Measurements from ENCODE around the gene ID1. TPM values are rescaled to one million over a fixed set of nuclear protein-coding genes. Genes with fewer than 3 reads are reported as not detected.
"Not testable (repeated sequence)": the region's sequence is repeated elsewhere in the genome, so short reads cannot be mapped to it uniquely, and the experiment has no call there.

Gene ID1
- polyA plus RNA-seq, 2 donors, result 158 to 489 TPM

DNA sequence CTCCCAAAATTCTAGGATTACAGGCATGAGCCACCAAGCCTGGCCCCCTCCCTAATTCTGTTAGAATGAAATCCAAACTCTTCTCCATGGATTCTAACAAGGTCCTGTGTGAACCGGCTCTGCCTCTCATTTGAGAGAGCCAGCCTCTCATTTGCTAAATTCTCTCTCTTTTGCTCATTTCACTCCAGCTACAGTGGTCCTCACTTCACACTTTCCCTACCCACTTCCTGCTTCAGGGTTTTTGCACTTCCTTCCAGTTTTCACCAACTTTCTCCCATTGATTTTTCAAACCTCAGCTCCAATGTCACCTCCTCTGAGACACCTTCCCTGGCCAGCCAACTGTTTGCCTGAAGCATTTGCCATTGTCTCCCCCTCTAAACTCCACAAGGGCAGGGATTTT, 37.7 kb downstream of the ID1 start:
- H3K9me3 ChIP-seq (ENCODE audit: control insufficient read depth in 2 of 2, insufficient read depth in 1 of 2, low read depth in 1 of 2, low read length in 1 of 2), result no peaks in the 10 kb centered on the region
- WGBS, 2 donors, result 68 to 74% methylated on average over 1 of the region's 1 CpG
- H3K36me3 ChIP-seq (ENCODE audit: control insufficient read depth in 2 of 2, insufficient read depth in 2 of 2, low read length in 1 of 2), result no peaks in the 10 kb centered on the region

DNA sequence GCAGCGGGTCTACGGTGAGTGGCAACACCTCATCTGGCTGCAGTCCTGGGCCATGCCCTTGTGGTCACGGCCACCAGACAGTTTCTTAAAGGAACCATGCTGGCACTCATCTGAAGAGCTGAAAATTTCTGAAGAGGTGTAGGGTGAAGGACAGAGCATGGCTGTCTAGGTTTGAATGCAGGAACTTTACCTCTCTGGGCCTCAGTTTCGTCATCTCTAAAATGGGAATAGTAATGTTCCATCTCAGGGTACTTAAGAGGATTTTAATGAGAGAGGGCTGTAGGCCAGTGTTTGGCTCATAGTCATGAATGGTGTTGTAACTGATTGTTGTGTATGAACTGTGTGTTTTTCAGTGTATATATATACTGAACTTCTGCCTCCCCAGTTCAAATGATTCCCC, 38.4 kb downstream of the ID1 start:
- Histone ChIP-seq H3K4me3 (ENCODE audit: low read depth in 1 of 2, low read length in 2 of 2) (no peak overlapping the region), H3K27ac (ENCODE audit: low read depth in 2 of 2, low read length in 1 of 2) (no peak overlapping the region), H3K27me3 (ENCODE audit: control insufficient read depth in 1 of 2, insufficient read depth in 2 of 2, low read length in 2 of 2) (no peaks in the 10 kb centered on the region), H3K4me1 (ENCODE audit: control insufficient read depth in 2 of 2, insufficient read depth in 2 of 2, low read length in 1 of 2) (no peaks in the 10 kb centered on the region), H3K9me3 (ENCODE audit: control insufficient read depth in 2 of 2, insufficient read depth in 1 of 2, low read depth in 1 of 2, low read length in 1 of 2) (no peaks in the 10 kb centered on the region), H3K36me3 (ENCODE audit: control insufficient read depth in 2 of 2, insufficient read depth in 2 of 2, low read length in 1 of 2) (no peaks in the 10 kb centered on the region)
- 82 to 83% methylated on average over 4 of the region's 4 CpGs for WGBS, 2 donors

More for the DNA sequence above, 37.7 kb downstream of the ID1 start:
- no peaks in the 10 kb centered on the region for H3K27me3 ChIP-seq (ENCODE audit: control insufficient read depth in 1 of 2, insufficient read depth in 2 of 2, low read length in 2 of 2)
- no peaks in the 10 kb centered on the region for H3K4me1 ChIP-seq (ENCODE audit: control insufficient read depth in 2 of 2, insufficient read depth in 2 of 2, low read length in 1 of 2)
- no peak overlapping the region for H3K4me3 ChIP-seq (ENCODE audit: low read depth in 1 of 2, low read length in 2 of 2)
- no peak overlapping the region for H3K27ac ChIP-seq (ENCODE audit: low read depth in 2 of 2, low read length in 1 of 2)

DNA sequence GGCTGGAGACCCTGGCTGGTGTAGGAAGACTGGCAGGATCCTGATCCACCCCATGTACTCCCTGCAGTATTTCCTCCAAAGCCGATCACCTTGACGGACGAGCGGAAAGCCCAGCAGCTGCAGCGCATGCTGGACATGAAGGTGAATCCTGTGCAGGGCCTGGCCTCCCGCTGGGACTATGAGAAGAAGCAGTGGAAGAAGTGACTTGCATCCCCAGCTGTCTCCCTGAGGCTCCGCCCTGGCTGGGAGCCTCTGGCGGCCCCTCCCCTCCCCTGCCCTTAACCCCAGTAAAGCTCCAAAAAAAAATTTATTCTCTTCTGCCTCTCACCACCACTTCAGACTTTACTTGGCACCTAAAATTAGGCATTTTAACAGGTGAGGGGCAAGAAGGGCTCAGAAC, 39.6 kb downstream of the ID1 start:
- H3K27ac ChIP-seq (ENCODE audit: low read depth in 2 of 2, low read length in 1 of 2), result no peak overlapping the region
- no peaks in the 10 kb centered on the region for H3K4me1 ChIP-seq (ENCODE audit: control insufficient read depth in 2 of 2, insufficient read depth in 2 of 2, low read length in 1 of 2)
- H3K27me3 ChIP-seq (ENCODE audit: control insufficient read depth in 1 of 2, insufficient read depth in 2 of 2, low read length in 2 of 2), result no peaks in the 10 kb centered on the region
- H3K36me3 ChIP-seq (ENCODE audit: control insufficient read depth in 2 of 2, insufficient read depth in 2 of 2, low read length in 1 of 2), result no peaks in the 10 kb centered on the region
- H3K4me3 ChIP-seq (ENCODE audit: low read depth in 1 of 2, low read length in 2 of 2), result no peak overlapping the region
- no peaks in the 10 kb centered on the region for H3K9me3 ChIP-seq (ENCODE audit: control insufficient read depth in 2 of 2, insufficient read depth in 1 of 2, low read depth in 1 of 2, low read length in 1 of 2)
- 69 to 75% methylated on average over 8 of the region's 8 CpGs for WGBS, 2 donors

DNA sequence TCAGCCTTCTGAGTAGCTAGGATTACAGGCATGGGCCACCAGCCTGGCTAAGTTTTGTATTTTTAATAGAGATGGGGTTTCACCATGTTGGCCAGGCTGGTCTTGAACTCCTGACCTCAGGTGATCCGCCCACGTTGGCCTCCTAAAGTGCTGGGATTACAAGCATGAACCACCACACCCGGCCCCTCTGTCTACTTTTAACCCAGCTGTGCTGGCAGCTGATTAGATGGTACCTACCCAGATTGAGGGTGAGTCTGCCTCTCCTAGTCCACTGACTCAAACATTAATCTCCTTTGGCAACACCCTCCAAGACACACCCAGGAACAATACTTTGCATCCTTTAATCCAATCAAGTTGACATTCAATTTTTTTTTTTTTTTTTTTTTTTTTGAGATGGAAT, 43.0 kb downstream of the ID1 start:
- H3K9me3 ChIP-seq (ENCODE audit: control insufficient read depth in 2 of 2, insufficient read depth in 1 of 2, low read depth in 1 of 2, low read length in 1 of 2); H3K27me3 ChIP-seq (ENCODE audit: control insufficient read depth in 1 of 2, insufficient read depth in 2 of 2, low read length in 2 of 2); H3K27ac ChIP-seq (ENCODE audit: low read depth in 2 of 2, low read length in 1 of 2); H3K36me3 ChIP-seq (ENCODE audit: control insufficient read depth in 2 of 2, insufficient read depth in 2 of 2, low read length in 1 of 2); H3K4me3 ChIP-seq (ENCODE audit: low read depth in 1 of 2, low read length in 2 of 2); H3K4me1 ChIP-seq (ENCODE audit: control insufficient read depth in 2 of 2, insufficient read depth in 2 of 2, low read length in 1 of 2): not testable (repeated sequence)
- WGBS, 2 donors, result 60 to 73% methylated on average over 3 of the region's 3 CpGs

- Histone ChIP-seq H3K27me3 (ENCODE audit: control insufficient read depth in 1 of 2, insufficient read depth in 2 of 2, low read length in 2 of 2) (no peaks in the 10 kb centered on the region), H3K36me3 (ENCODE audit: control insufficient read depth in 2 of 2, insufficient read depth in 2 of 2, low read length in 1 of 2) (no peaks in the 10 kb centered on the region), H3K4me3 (ENCODE audit: low read depth in 1 of 2, low read length in 2 of 2) (no peak overlapping the region), H3K9me3 (ENCODE audit: control insufficient read depth in 2 of 2, insufficient read depth in 1 of 2, low read depth in 1 of 2, low read length in 1 of 2) (no peaks in the 10 kb centered on the region), H3K27ac (ENCODE audit: low read depth in 2 of 2, low read length in 1 of 2) (no peak overlapping the region), H3K4me1 (ENCODE audit: control insufficient read depth in 2 of 2, insufficient read depth in 2 of 2, low read length in 1 of 2) (no peaks in the 10 kb centered on the region)
- 11 to 21% methylated on average over 5 of the region's 5 CpGs for WGBS, 2 donors
Measured at GRCh38 chr20:31652917-31653396, 47.9 kb downstream of the ID1 start.

DNA sequence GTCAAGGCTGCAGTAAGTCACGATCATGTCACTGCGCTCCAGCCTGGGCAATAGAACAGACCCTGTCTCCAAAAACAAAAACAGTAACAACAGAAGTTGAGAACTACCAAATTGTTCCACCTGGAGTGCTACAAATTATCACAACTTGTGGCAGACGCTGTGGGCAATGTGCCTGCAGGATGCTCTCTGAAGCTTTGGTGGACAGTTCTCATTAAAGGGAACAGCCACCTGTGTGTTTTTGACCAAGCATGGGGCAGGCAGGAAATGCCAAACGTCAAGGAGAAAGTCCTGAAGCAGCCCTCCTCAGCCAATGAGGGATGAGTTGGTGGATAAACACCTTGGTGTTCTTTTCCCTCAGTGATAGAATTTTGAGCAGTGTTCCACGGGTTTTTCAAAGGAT, 48.5 kb downstream of the ID1 start:
- Histone ChIP-seq H3K9me3 (ENCODE audit: control insufficient read depth in 2 of 2, insufficient read depth in 1 of 2, low read depth in 1 of 2, low read length in 1 of 2) (no peaks in the 10 kb centered on the region), H3K27me3 (ENCODE audit: control insufficient read depth in 1 of 2, insufficient read depth in 2 of 2, low read length in 2 of 2) (no peaks in the 10 kb centered on the region), H3K4me1 (ENCODE audit: control insufficient read depth in 2 of 2, insufficient read depth in 2 of 2, low read length in 1 of 2) (no peaks in the 10 kb centered on the region), H3K4me3 (ENCODE audit: low read depth in 1 of 2, low read length in 2 of 2) (no peak overlapping the region), H3K36me3 (ENCODE audit: control insufficient read depth in 2 of 2, insufficient read depth in 2 of 2, low read length in 1 of 2) (no peaks in the 10 kb centered on the region), H3K27ac (ENCODE audit: low read depth in 2 of 2, low read length in 1 of 2) (no peak overlapping the region)
- whole genome bisulfite sequencing, 2 donors, result 46 to 54% methylated on average over 5 of the region's 5 CpGs

DNA sequence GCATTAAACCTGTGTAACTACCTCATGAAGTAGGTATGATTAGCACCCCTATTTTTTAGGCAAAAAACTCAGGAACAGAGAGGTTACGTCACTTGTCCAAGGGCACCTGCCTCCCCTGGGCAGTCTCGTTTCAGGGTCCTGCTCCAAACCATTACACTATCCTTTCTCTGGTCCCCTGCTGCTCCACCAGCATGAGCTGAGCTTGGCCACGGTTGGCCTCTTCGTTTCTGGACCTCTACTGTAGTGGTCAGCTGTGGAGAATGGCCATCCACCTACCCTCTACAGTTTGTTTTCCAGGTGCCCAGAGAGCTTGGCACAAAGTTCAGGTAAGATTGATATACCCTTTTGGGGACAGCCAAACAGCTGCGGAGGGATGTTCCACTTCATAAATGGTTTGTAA, 49.4 kb downstream of the ID1 start:
- 77 to 81% methylated on average over 5 of the region's 5 CpGs for WGBS, 2 donors
- H3K27ac ChIP-seq (ENCODE audit: low read depth in 2 of 2, low read length in 1 of 2), result no peak overlapping the region
- no peaks in the 10 kb centered on the region for H3K4me1 ChIP-seq (ENCODE audit: control insufficient read depth in 2 of 2, insufficient read depth in 2 of 2, low read length in 1 of 2)
- H3K36me3 ChIP-seq (ENCODE audit: control insufficient read depth in 2 of 2, insufficient read depth in 2 of 2, low read length in 1 of 2), result no peaks in the 10 kb centered on the region
- H3K9me3 ChIP-seq (ENCODE audit: control insufficient read depth in 2 of 2, insufficient read depth in 1 of 2, low read depth in 1 of 2, low read length in 1 of 2), result no peaks in the 10 kb centered on the region
- H3K4me3 ChIP-seq (ENCODE audit: low read depth in 1 of 2, low read length in 2 of 2), result no peak overlapping the region
- H3K27me3 ChIP-seq (ENCODE audit: control insufficient read depth in 1 of 2, insufficient read depth in 2 of 2, low read length in 2 of 2), result no peaks in the 10 kb centered on the region

Other genes starting within 250 kb of the ID1 start
- not detected for gene DEFB118, start 236.7 kb upstream of the ID1 start, polyA plus RNA-seq
- gene DEFB119, start 214.7 kb upstream of the ID1 start, polyA plus RNA-seq, result not detected
- not detected for gene DEFB121, start 199.1 kb upstream of the ID1 start, polyA plus RNA-seq
- gene DEFB123, start 164.7 kb upstream of the ID1 start, polyA plus RNA-seq, result not detected
- gene DEFB124, start 130.2 kb upstream of the ID1 start, polyA plus RNA-seq, result under 1 TPM in 1 of 2 donors, not detected in 1; 0.16 TPM
- under 1 TPM; 0.31 to 0.60 TPM for gene REM1, start 130.0 kb upstream of the ID1 start, polyA plus RNA-seq
- 100 to 1,000 TPM; 167 to 272 TPM for gene HM13, start 90.8 kb upstream of the ID1 start, polyA plus RNA-seq
- gene COX4I2, start 32.6 kb downstream of the ID1 start, polyA plus RNA-seq, result 1 to 10 TPM; 2.6 to 3.8 TPM
- 10 to 100 TPM; 60.0 to 80.9 TPM for gene BCL2L1, start 117.6 kb downstream of the ID1 start, polyA plus RNA-seq
- gene TPX2, start 134.0 kb downstream of the ID1 start, polyA plus RNA-seq, result 10 to 100 TPM in 1 of 2 donors, 1 to 10 TPM in 1; 9.1 to 13.6 TPM
- under 1 TPM; 0.08 to 0.11 TPM for gene MYLK2, start 214.1 kb downstream of the ID1 start, polyA plus RNA-seq
- gene FOXS1, start 240.3 kb downstream of the ID1 start, polyA plus RNA-seq, result under 1 TPM; 0.35 to 0.41 TPM

Data from esophagus (tissue), 2 donors.